ENCODE data around the gene POLR2M. TPM values are rescaled to one million over a fixed set of nuclear protein-coding genes. Genes with fewer than 3 reads are reported as not detected.

Gene POLR2M
- polyA plus RNA-seq, 4 donors, result 85.4 to 99.2 (median 94.6) TPM

DNA sequence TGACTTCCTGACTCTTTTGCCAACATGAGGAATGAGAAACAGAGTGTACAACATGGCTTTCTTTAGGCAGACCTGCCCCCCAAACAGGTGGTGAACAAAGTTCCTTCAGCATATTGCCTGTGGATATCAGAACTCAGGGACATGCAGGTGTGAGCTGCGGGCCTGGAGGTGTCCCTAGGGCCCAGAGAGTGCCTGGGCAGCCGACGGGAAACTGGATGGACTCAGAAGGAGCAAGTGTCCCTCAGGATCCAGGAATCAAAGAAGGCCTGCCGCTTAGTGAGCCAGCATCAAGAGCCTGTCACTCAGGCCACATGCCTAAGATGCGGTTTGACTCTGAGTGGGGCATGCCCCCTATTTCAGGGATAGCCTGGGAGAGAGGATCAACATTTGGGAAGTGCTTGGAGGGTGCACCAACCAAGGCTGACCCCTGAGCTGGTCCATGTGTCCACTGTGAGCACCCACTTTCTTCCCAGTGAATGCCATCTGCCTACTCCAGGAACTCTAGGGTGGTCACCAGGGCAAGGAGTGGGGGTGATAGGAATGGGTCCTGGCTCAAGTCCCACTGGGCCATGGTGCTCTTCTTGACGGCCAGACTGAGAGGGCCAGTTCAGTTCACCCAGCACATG lies 16.1 kb upstream of the POLR2M start:
- DNase-seq (ENCODE audit: low read depth in 4 of 4, low spot score in 2 of 4), result no peak

DNA sequence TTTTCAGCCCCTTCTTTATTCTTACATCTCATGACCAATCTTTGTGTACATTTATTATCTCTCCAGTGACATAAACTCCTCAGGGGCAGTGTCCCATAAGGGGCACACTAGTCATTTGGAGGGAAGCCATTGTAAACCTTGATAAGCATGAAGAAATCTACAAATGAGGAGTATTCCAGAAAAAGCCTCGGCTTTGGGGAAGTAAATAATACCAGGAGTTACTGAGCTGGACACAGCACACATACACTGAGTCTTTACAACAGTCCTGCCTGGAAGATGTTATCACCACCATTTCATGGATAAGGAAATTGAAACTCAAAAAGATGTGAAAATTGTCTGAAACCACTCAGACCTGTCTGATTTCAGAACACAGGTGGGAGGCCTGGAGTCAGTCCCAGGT lies 15.4 kb upstream of the POLR2M start:
- DNase-seq (ENCODE audit: low read depth in 4 of 4, low spot score in 2 of 4), result no peak

DNA sequence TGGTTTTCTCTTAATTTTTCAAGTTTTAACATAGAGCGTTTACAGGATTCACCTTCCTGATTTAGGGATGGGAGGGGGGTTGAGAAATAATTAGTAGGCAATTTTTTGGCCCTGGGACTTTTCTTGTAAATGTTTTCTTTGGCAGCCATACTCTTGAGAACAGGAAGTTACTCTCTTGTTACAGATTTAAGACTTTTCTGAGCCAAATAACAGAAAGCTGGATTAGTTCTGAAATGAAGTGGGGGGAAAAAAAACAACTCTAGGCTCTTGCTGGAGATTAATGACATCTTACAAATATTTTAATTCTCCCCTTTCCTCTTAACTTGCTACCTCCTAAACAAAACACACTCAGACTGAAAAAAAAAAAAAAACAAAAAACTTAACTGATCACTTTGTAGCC lies 13.8 kb upstream of the POLR2M start:
- DNase-seq (ENCODE audit: low read depth in 4 of 4, low spot score in 2 of 4), result no peak

DNA sequence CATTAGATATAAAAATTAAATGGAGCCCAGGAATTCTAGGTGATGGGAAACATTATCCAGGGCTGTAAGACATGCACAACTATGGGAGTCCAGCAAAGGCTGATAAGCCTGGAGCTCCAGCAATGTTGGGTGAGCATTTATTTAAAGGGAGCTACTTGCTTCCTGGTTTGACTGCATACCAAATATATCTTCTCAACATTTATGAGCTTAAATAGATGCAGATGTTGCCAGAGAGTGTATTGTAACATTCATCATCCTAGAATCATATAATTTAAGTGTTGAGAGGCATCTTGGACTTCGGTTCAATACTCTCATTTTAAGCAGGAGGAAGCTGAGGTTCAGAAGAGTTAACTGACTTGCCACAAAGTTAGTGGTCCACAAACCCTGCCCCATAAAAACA lies 12.2 kb upstream of the POLR2M start:
- DNase-seq (ENCODE audit: low read depth in 4 of 4, low spot score in 2 of 4), result no peak

DNA sequence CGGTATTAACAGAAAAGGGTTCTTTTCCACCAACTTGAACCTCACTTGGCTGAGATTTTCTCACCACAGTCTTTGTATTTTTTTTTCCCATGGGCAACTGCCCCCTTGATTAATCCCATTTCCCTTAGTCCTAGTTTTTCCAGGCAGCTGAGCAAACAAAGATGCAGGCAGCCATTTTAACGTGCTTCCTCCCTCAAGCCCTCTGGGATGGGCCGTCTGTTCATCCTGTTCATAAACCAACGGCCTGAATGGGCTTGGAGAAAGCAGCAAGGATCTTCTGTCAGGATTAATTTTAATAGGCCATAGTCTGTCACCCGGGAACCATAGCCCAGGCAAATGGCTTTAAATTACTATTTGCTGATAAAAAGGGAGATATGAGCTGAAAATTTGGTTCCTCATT lies 10.4 kb upstream of the POLR2M start:
- no peak for DNase-seq (ENCODE audit: low read depth in 4 of 4, low spot score in 2 of 4)

DNA sequence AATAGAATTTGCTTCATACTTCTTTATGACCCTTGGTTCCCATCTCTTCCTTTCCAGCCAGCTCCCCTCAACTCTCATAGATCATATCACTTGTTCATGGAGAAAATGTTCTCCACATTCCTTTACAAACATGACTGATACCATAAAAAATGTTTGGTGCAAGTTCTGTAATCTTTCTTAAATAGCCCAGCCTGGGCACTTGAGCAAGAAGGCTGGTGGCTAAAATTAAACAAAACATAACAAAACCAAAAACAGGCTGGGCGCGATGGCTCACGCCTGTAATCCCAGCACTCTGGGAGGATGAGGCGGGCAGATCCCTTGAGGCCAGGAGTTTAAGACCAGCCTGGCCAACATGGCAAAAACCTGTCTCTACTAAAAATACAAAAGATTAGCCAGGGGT lies 8.9 kb upstream of the POLR2M start:
- DNase-seq (ENCODE audit: low read depth in 4 of 4, low spot score in 2 of 4), result no peak

DNA sequence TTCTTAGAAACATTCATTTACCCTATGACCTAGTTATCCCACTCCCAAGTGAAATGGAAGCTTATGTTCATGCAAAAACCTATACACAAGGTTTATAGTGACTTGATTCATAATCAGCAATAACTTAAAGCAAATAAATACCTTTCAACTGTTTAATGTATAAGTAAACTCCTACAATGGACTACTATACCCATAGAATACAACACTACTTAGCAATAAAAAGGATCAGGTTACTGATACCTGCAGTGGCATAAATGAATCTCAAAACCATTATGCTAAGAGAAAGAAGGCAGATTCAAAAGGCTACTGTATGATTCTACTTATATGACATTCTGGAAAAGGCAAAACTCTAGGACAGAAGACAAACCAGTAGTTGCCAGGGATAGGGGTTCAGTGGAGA lies 8.3 kb upstream of the POLR2M start:
- no peak for DNase-seq (ENCODE audit: low read depth in 4 of 4, low spot score in 2 of 4)

DNA sequence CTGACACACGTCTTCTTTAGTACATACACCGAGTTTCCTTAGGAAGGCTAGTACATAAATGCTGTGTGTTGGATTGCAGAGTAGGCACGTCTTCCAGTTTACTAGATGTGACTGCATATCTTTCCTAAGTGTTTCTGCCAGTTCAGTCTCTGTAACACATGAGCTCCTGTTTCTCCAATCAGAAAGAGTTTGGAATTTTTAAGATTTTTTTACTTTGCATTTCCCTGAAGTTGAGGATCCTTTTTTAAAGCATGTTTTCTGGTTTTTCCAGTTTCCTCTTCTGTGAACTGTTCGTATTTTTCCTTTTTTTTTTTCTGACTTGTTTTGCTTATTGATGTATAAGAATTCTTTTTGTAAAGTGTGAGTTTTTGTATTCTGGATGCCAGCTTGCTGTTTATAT lies 7.5 kb upstream of the POLR2M start:
- no peak for DNase-seq (ENCODE audit: low read depth in 4 of 4, low spot score in 2 of 4)

DNA sequence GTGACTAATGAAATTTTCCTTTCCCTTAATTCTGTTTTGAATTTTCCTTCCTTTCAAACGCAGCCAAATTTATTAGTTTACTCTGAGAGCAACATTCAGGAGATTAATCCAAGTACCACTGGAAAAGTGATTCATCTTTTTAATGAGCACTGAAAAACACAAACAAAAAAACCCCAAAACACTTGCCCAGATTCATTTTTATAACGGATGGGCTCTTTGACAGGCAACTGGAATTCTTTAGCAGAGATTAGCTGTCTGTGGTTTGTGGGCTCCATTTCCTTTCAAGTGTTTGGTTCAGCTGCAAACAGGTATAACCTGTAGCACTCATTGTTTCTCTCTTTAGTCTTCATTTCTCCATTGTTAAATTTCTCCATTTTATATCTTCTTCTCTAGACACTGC lies 3.1 kb upstream of the POLR2M start:
- DNase-seq (ENCODE audit: low read depth in 4 of 4, low spot score in 2 of 4), result no peak

DNA sequence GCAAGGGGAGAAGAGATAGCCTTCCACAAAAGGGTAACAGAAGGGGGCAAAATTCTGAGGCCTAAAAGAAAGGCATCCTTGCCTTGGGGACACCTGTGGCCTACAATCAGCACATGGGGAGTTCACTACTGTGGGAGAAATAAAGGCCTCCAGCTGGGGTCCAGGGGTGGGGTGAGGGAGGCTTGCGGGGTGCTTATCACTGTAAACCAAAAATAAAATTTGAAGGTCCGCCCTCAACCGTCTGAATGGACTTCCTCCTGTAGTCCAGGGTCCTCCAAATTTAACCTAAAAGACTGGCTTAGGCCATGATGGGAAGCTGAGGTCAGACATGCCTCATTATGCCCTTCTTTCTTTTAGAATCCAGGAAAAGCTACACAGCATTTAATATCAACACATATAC lies 2.1 kb upstream of the POLR2M start:
- DNase-seq (ENCODE audit: low read depth in 4 of 4, low spot score in 2 of 4), result no peak

DNA sequence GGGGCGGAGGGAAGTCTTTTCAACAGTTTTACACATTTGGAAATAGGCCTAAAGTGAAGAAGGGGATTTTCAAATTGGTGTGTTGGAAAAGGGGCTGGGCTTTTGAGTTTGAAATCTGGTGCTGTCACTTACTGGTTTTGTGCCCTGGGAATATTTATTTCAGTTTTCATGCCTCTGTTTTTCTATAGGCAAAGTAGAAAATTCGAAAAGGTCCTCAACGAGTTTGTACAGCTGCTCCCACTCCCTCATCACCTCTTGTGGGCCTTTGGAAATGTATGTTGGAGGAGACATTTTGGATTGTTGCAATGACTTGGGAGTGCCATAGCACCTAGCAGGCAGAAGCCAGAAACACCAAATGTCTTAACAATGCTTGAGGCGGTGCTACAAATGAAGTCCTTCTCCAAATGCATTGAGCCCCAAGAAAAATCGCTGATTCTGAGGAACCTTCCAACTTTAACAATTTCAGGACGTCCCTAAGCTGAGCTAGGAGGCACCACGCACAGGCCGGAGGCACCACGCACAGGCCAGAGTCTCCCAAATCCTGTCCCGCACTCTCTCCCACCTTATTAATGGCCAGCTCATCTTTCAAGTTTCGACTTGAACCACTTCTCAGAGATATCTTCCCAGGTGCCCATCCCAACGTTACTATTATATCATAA lies 639 bp upstream of the POLR2M start:
- DNase-seq (ENCODE audit: low read depth in 4 of 4, low spot score in 2 of 4), result no peak

DNA sequence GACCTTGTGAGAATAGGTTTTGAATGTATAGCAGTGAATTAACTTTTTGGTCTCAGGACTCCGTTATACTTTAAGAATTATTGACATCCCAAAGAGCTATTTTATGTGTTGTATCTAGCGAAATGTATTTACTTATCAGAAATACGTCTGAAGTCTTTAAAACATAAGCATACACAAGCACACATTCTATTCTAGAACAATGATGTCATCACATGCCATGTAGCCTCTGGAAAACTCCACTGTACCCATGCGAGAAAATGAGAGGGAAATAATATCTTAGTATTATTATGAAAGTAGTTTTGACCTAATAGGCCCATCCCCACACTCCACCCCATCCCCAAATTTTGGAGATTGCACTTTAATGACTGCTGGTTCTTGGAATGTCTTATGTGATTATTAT lies 1.5 kb downstream of the POLR2M start:
- no peak for DNase-seq (ENCODE audit: low read depth in 4 of 4, low spot score in 2 of 4)

DNA sequence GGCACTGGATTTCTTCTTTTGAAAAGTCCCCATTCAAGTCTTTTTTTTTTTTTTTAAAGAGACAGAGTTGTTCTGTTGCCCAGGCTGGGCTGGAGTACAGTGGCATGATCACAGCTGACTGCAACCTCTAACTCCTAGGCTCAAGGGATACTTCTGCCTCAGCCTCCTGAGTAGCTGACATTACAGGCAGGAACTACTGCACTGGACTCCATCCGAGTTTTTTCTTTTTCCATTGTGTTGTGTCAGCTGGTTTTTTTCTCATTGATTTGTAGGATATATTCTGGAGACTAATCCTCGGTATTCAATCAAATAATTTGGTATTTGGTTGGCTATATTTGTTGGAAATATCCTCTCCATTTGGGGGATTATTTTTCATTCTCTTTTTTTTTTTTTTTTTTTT lies 11.8 kb downstream of the POLR2M start:
- DNase-seq (ENCODE audit: low read depth in 4 of 4, low spot score in 2 of 4), result no peak

DNA sequence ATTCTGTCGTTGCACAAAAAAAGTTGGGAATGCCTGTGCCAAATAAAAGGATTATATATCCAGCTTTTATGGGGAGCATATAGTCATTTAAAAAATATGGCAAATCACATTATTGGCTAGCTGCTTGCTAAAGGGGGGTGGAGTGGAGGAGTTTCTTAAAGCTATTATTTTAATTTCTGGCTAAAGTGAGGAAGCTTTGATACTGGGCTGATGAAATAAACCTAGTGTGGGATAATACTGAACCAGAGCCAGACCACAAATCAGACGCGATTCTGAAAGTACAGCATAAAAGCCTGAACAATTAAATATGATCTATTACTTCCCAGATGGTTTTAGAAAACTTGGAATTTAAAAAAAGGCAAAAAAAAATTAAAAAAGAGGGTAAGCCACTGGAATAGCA lies 14.4 kb downstream of the POLR2M start:
- DNase-seq (ENCODE audit: low read depth in 4 of 4, low spot score in 2 of 4), result no peak

DNA sequence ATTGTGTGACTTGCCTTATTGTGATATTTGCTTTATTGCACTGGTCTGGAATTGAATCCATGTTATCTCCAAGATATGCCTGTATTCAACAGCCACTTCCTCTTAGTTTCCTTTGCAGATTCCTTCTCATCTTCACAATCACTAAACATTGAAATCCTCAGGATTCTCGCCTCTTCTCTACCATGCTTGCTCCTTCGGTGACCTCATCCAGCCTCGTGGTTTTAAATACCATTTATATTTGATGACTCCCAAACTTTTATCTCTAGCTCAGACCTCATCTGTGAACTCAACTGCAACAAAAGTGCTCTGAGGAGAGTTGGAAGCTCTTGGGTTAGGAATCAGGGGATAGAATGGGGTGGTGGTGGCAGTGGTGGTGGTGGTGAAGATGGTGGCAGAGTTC lies 19.9 kb downstream of the POLR2M start:
- no peak for DNase-seq (ENCODE audit: low read depth in 4 of 4, low spot score in 2 of 4)

DNA sequence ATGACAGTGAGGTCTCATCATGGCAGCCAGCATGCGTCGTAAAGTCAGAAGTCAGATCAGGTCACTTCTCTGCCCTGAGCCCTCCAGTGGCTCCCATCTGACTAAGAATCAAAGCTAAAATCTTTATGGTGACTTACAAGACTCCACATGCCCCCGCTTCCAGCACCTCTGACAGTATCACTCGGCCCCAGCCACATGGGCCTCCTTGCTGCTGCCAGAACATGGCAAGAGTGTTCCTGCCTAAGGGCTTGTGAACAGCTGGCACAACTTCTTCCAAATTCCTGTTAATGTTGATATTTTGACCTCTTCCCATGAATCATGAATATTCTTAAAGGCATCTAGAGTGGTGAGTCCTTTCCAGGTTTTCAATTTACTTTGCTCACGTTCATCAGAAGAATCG lies 20.5 kb downstream of the POLR2M start:
- no peak for DNase-seq (ENCODE audit: low read depth in 4 of 4, low spot score in 2 of 4)

DNA sequence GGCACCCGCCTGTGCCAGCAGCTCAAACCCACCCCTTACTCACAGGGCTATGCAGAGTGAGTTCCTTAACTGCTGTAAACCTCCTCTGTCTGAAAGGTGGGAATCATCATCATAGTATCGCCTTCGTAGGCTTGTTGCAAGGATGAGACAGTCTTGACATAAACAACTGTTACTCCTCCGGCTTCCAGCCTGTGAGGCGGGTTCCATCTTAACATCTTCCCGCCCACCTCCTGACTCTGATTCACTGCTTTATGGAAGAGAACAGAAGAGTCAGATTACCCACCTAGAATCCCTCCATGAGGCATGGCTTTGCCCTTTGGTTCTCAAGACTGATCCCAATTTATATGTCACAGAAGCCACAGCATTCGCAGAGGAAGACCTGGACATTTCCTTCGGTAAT lies 21.9 kb downstream of the POLR2M start:
- DNase-seq (ENCODE audit: low read depth in 4 of 4, low spot score in 2 of 4), result no peak

DNA sequence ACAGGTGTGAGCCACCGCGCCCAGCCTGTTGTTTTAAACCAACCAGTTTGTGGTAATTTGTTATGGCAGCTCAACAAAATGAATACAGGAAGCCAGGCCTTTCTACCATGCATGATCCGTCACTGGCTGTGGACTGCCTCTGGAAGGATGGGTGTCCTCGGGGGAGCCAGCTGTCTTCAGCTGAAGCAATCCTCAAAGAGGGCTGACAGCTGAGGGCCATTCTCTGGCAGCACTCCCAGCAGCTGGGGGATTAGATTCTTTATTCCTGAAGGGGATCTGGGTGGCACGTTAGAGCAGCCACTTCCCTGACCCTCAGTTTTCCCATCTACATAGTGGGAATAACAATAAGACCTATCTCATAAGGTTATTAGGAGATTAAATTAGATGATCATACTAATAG lies 24.4 kb downstream of the POLR2M start:
- no peak for DNase-seq (ENCODE audit: low read depth in 4 of 4, low spot score in 2 of 4)

DNA sequence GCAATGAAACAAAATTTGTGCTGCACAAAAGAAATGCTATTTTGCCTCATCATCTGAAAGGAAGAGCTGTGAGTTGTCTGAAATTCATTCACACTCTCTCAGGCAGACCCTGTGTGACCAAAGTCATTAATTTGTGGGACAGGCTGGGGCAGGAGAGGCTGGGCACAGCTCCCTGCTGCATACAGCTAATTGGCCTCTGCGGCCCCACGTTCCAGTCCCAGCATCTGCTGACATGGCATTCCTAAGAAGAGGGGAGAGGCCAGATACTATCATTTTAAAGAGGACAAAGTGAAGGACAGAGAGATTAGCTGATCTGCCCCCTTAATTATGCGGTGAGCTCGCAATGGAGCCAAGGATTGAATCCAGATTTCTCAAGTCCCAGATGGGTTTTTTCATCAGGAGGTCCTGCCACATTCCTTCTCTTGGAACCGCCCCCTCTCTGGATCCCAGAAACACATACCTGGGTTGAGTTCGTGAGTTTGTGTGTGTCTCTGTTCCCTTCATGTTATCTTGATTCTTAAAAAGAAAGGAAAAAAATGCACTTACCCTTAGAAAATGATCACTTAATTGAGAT lies 25.1 kb downstream of the POLR2M start:
- DNase-seq (ENCODE audit: low read depth in 4 of 4, low spot score in 2 of 4), result no peak

DNA sequence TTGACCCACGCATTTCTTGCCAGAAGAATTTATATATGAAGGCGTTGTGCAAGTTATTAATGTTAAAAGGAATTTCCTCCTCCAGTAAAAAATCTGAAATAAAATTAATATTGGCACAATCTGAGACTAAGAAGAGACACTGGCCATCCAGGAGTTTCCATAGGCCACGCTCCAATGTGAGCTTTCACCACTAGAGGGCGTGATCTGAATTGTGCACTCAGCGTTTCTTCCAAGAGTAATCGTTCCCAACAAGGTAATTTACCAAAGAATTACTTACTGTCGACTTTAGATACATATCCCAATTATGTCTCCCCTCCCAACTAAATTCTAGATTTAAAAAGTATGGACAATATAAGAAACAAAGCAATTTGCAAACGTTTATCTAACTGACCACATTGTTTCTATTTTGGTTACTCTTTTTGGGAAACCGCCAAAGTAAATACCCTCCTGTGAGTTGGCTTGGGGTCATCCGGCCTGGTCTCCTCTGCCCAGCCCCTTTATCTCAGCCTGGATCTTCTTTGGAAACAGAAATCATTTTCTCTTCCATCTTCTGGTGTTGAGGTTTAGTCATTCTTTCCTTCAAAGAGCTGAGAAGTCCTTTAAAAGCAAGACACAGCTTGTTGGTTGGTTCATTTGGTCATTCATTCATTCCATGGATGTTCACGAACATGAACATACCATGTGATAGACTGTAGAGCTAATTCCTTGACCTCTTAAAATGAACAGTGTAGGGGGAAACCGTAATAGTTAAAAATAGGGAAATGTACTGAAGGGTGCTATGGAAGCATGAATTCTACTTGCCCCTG lies 26.2 kb downstream of the POLR2M start:
- no peak for DNase-seq (ENCODE audit: low read depth in 4 of 4, low spot score in 2 of 4)

DNA sequence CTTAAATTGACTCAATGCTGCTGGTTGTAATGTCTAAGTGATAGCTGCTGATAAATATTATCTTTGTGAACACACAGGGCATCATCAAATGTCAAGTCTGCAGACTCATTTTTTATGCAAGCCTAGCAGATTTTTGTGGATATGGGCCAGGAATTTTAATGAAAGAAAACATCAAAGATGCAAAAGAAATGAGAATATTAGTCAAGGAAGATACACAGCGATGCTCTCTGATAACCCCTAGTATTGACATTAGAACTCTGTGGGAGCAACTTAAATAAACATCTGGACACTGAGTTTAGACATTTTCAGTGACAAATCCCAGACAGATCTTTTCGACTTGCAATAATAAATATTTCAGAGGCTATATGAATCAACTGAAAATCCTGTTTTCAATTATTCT lies 28.3 kb downstream of the POLR2M start:
- no peak for DNase-seq (ENCODE audit: low read depth in 4 of 4, low spot score in 2 of 4)

DNA sequence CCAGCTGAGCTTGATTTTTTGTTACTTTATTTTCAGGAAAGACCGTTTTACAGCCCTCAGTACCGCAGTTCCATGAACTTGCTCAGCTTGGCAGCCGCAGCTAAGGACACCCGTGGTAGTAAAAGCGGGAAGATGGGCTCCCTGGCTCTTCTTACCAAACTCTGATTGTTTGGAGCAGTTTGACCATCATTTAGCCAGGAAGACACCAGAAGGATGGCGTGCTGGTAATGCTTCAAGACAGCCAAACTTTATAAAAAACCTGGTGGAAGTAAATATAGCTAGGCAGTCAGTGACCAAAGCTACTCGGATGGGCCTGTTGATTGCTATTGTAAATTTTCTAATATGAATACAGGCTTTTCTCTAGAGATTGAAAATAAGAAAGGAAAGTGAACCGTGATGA lies 28.9 kb downstream of the POLR2M start:
- DNase-seq (ENCODE audit: low read depth in 4 of 4, low spot score in 2 of 4), result no peak
